Upper lobe of left lung (tissue), 6 donors: ENCODE data around the gene CHST6. TPM values are rescaled to one million over a fixed set of nuclear protein-coding genes. Genes with fewer than 3 reads are reported as not detected.

Source experiments
- ATAC-seq, 2 donors: fragments of 200-7000 bp; cut with Tn5 transposase; one replicate each; pipeline ENCODE4 v1.9.1; 2022; ENCODE audit warnings: mild to moderate bottlenecking in 2 of 2, moderate library complexity in 2 of 2; ENCODE audit not compliant: low FRiP score in 2 of 2
- DNase-seq, 2 donors: peaks; one replicate each; pipeline ENCODE4 v3.0.0-alpha.2; 2019 to 2020
- H3K27ac ChIP-seq, 4 donors: fragments of 200-600 bp; sonication (generic); one replicate each; pipeline ENCODE4 v1.5.1; 2016 to 2019
- H3K27me3 ChIP-seq, 4 donors: fragments of 200-600 bp; sonication (generic); one replicate each; pipeline ENCODE4 v1.5.1; 2017 to 2019
- H3K36me3 ChIP-seq, 4 donors: fragments of 200-600 bp; sonication (generic); one replicate each; pipeline ENCODE4 v1.5.1; 2016 to 2019
- H3K4me1 ChIP-seq, 4 donors: fragments of 200-600 bp; sonication (generic); one replicate each; pipeline ENCODE4 v1.5.1; 2018 to 2019
- H3K4me3 ChIP-seq, 4 donors: fragments of 200-600 bp; sonication (generic); one replicate each; pipeline ENCODE4 v1.5.1; 2017 to 2019; ENCODE audit warnings: mild to moderate bottlenecking in 2 of 4, moderate library complexity in 1 of 4
- H3K9me3 ChIP-seq, 4 donors: fragments of 200-600 bp; sonication (generic); one replicate each; pipeline ENCODE4 v1.5.1; 2018 to 2019
- CTCF ChIP-seq, 6 experiments: fragments of 450-650 bp in 4 of 6; fragments of 200-600 bp in 2 of 6; sonication (generic) in 2 of 6; IDR thresholded peaks; one replicate each; pipeline ENCODE4 v1.5.1; 2016 to 2019; ENCODE audit warnings: antibody characterized with exemption in 6 of 6
- EP300 ChIP-seq, 4 donors: sonication (generic); formaldehyde crosslinking; IDR thresholded peaks; one replicate each; pipeline ENCODE4 v1.5.1; 2017; ENCODE audit warnings: antibody characterized with exemption in 4 of 4, control low read depth in 2 of 4
- POLR2A ChIP-seq, 4 donors: fragments of 450-650 bp; IDR thresholded peaks; one replicate each; pipeline ENCODE4 v1.5.1; 2016 to 2017; ENCODE audit warnings: antibody characterized with exemption in 4 of 4, mild to moderate bottlenecking in 2 of 4
- POLR2AphosphoS5 ChIP-seq, 2 donors: sonication (generic); formaldehyde crosslinking; IDR thresholded peaks; one replicate each; pipeline ENCODE4 v1.5.1; 2017; ENCODE audit warnings: antibody characterized with exemption in 2 of 2
- WGBS, 2 donors: methylation state at CpG; one replicate each; pipeline ENCODE4 v1.1.5; 2017 to 2018; 5-methylcytosine and 5-hydroxymethylcytosine counted together
- total RNA-seq, 6 donors: library from RNA; depleted of rRNA in 4 of 6; stranded (reverse); fragments of >200 nt in 4 of 6; gene quantifications; one replicate each; pipeline versions ENCODE4 v1.1.0 to v1.2.1, GENCODE V29; 2016 to 2021
- donor health status: DM: no; HTN: no; CAD: no; lungs with moderate emphysema.
- donor health status: DM: no; HTN: yes; CAD: no; lungs with severe emphysema.

The CHST6 gene
- total RNA-seq, 6 donors from 2014 or later: 0.11 to 11.6 (median 2.2) TPM

- ATAC-seq (no peak), DNase-seq (no peak)
- WGBS, 2 donors: 47 to 63% methylated on average over 3 to 5 of the region's 5 CpGs
- H3K9me3 ChIP-seq: no peaks in the 10 kb centered on the region
- peaks cover 0 to 7% (median 0%) of the 10 kb centered on the region in 4 donors for H3K27me3 ChIP-seq
- no peaks in the 10 kb centered on the region for H3K36me3 ChIP-seq
- H3K27ac ChIP-seq: no peak overlapping the region
- TF ChIP-seq POLR2AphosphoS5 (IDR thresholded peaks at IDR 0.05): no peak
- no peak for TF ChIP-seq POLR2A (IDR thresholded peaks at IDR 0.05)
- no peak for TF ChIP-seq CTCF (IDR thresholded peaks at IDR 0.05)
- TF ChIP-seq EP300 (IDR thresholded peaks at IDR 0.05): no peak
- H3K4me1 ChIP-seq: peaks cover 11 to 14% (median 13%) of the 10 kb centered on the region in 4 donors
- peak overlapping the region in 2 of 4 donors; percentile 23 to 43 for H3K4me3 ChIP-seq
Observed at GRCh38 chr16:75494184-75494583, 1.1 kb downstream of the CHST6 start.

GRCh38 chr16:75491876-75492275 lies 3.4 kb downstream of the CHST6 start:
- DNase-seq (no peak), ATAC-seq (peak in 1 of 2 donors; percentile 58)
- whole genome bisulfite sequencing, 2 donors: 100% methylated on average over 1 of the region's 1 CpG
- TF ChIP-seq CTCF (IDR thresholded peaks at IDR 0.05) (no peak), POLR2AphosphoS5 (IDR thresholded peaks at IDR 0.05) (no peak), POLR2A (IDR thresholded peaks at IDR 0.05) (no peak), EP300 (IDR thresholded peaks at IDR 0.05) (no peak)
- Histone ChIP-seq H3K36me3 (no peaks in the 10 kb centered on the region), H3K27me3 (peaks cover 0 to 7% (median 0%) of the 10 kb centered on the region in 4 donors), H3K4me1 (peaks cover 11 to 14% (median 13%) of the 10 kb centered on the region in 4 donors), H3K9me3 (no peaks in the 10 kb centered on the region), H3K4me3 (no peak overlapping the region), H3K27ac (no peak overlapping the region)

- H3K27ac ChIP-seq: no peak overlapping the region
- 87 to 97% methylated on average over 2 of the region's 2 CpGs for WGBS, 2 donors
- TF ChIP-seq POLR2A (IDR thresholded peaks at IDR 0.05) (no peak), POLR2AphosphoS5 (IDR thresholded peaks at IDR 0.05) (no peak), CTCF (IDR thresholded peaks at IDR 0.05) (no peak), EP300 (IDR thresholded peaks at IDR 0.05) (no peak)
- H3K36me3 ChIP-seq: no peaks in the 10 kb centered on the region
- H3K4me3 ChIP-seq: no peak overlapping the region
- no peak for DNase-seq
- no peaks in the 10 kb centered on the region for H3K27me3 ChIP-seq
- ATAC-seq: no peak
- no peaks in the 10 kb centered on the region for H3K9me3 ChIP-seq
- H3K4me1 ChIP-seq: no peaks in the 10 kb centered on the region
Observed at GRCh38 chr16:75488322-75488721, 6.9 kb downstream of the CHST6 start.

- DNase-seq (no peak), ATAC-seq (no peak)
- H3K9me3 ChIP-seq: no peaks in the 10 kb centered on the region
- H3K4me3 ChIP-seq: no peak overlapping the region
- H3K27me3 ChIP-seq: no peaks in the 10 kb centered on the region
- H3K27ac ChIP-seq: no peak overlapping the region
- H3K36me3 ChIP-seq: no peaks in the 10 kb centered on the region
- TF ChIP-seq CTCF (IDR thresholded peaks at IDR 0.05): no peak
- TF ChIP-seq EP300 (IDR thresholded peaks at IDR 0.05): no peak
- no peak for TF ChIP-seq POLR2A (IDR thresholded peaks at IDR 0.05)
- no peak for TF ChIP-seq POLR2AphosphoS5 (IDR thresholded peaks at IDR 0.05)
- 76 to 90% methylated on average over 2 of the region's 2 CpGs for WGBS, 2 donors
- no peaks in the 10 kb centered on the region for H3K4me1 ChIP-seq
Observed at GRCh38 chr16:75486676-75487313, 8.4 kb downstream of the CHST6 start.
